DND-41 (cell line): Measurements from ENCODE around the gene ATOH1.

Experiments used
- EZH2 ChIP-seq: IDR thresholded peaks from 3 replicates; pipeline ENCODE4 v1.6.1; 2012; ENCODE audit warnings: borderline replicate concordance, low read depth, mild to moderate bottlenecking, moderate library complexity, low read length, inconsistent platforms; ENCODE audit not compliant: severe bottlenecking
- TF ChIP-seq, protein P1 (sequence below): IDR thresholded peaks from 2 replicates; pipeline ENCODE4 v1.5.1; 2012; ENCODE audit warnings: borderline replicate concordance, low read length, moderate library complexity, mild to moderate bottlenecking; ENCODE audit not compliant: poor library complexity, severe bottlenecking; ENCODE audit errors: extremely low read depth

DNA sequence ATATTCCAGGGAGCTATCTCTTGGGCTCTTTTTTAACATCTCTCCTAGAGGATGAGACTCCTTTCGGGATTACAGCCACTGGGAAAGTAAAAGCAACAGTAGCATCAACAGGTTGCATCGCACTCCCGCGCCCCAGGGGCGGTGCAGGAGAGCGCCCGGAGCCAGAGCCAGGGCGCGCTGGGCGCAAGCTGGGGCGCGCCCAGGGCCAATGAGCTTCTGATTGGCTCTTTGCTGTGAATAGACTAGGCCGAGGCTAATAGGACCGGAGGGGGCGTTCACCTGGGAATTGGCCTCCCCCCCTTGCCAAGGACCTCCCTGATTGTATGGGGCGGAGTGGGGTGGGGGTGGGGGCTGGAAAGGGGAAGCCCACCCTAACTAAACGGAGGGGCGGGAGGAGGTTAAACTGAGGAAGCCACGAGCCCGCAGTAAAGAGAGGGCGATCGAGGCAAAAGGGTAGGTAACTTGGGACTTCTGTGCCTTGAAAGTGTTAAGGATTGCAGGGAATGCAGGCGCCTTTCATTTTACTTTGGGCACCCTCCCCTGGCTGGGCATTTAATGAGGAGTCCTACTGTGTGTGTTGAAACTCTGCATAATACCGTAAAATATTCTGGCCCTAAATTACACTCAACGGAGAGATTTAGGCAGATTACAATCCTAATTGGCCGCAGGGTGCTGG, 1.1 kb upstream of the ATOH1 start:
- TF ChIP-seq, protein P1, sequence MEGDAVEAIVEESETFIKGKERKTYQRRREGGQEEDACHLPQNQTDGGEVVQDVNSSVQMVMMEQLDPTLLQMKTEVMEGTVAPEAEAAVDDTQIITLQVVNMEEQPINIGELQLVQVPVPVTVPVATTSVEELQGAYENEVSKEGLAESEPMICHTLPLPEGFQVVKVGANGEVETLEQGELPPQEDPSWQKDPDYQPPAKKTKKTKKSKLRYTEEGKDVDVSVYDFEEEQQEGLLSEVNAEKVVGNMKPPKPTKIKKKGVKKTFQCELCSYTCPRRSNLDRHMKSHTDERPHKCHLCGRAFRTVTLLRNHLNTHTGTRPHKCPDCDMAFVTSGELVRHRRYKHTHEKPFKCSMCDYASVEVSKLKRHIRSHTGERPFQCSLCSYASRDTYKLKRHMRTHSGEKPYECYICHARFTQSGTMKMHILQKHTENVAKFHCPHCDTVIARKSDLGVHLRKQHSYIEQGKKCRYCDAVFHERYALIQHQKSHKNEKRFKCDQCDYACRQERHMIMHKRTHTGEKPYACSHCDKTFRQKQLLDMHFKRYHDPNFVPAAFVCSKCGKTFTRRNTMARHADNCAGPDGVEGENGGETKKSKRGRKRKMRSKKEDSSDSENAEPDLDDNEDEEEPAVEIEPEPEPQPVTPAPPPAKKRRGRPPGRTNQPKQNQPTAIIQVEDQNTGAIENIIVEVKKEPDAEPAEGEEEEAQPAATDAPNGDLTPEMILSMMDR: no peak
- no peak for TF ChIP-seq EZH2
